Uterus (tissue), 4 donors: ENCODE results near the gene HMMR. TPM values are rescaled to one million over a fixed set of nuclear protein-coding genes. Genes with fewer than 3 reads are reported as not detected.
"Not testable (repeated sequence)": the region's sequence is repeated elsewhere in the genome, so short reads cannot be mapped to it uniquely, and the experiment has no call there.

ENCODE experiments used
- DNase-seq, 2 donors: peaks; one replicate each; pipeline ENCODE4 v3.0.0-alpha.2; 2019 to 2020
- H3K27ac ChIP-seq, 2 donors: fragments of 200-600 bp; sonication (generic); 1 replicate in 1 of 2; 2 replicates in 1 of 2; pipeline ENCODE4 v1.5.1; 2016 to 2018
- H3K27me3 ChIP-seq, 2 donors: fragments of 200-600 bp; sonication (generic); one replicate each; pipeline ENCODE4 v1.5.1; 2018 to 2019; ENCODE audit warnings: control low read depth in 1 of 2
- H3K36me3 ChIP-seq, 2 donors: fragments of 200-600 bp; sonication (generic); one replicate each; pipeline ENCODE4 v1.5.1; 2019; ENCODE audit warnings: control low read depth in 1 of 2
- H3K4me1 ChIP-seq, 2 donors: fragments of 200-600 bp; sonication (generic); one replicate each; pipeline ENCODE4 v1.5.1; 2018 to 2019; ENCODE audit warnings: control low read depth in 1 of 2
- H3K4me3 ChIP-seq, 2 donors: fragments of 200-600 bp; sonication (generic); 1 replicate in 1 of 2; 2 replicates in 1 of 2; pipeline ENCODE4 v1.5.1; 2018 to 2019; ENCODE audit warnings: mild to moderate bottlenecking in 1 of 2
- H3K9me3 ChIP-seq, 2 donors: fragments of 200-600 bp; sonication (generic); one replicate each; pipeline ENCODE4 v1.5.1; 2019; ENCODE audit warnings: control low read depth in 1 of 2
- POLR2A ChIP-seq, 2 donors: fragments of 450-650 bp; IDR thresholded peaks; one replicate each; pipeline ENCODE4 v1.6.1; 2016; ENCODE audit warnings: antibody characterized with exemption in 2 of 2, mild to moderate bottlenecking in 1 of 2, moderate library complexity in 1 of 2
- intact Hi-C: fragments of 100-400 bp; cut with DNase I; formaldehyde crosslinking; loops from one replicate; pipeline ENCODE4 v1.15.1; 2023; ENCODE audit warnings: low total_unique reads
- total RNA-seq, 4 donors: library from RNA; depleted of rRNA in 3 of 4; stranded (reverse); fragments of >200 nt in 3 of 4; gene quantifications; one replicate each; pipeline versions ENCODE4 v1.1.0 to v1.2.4, GENCODE V29; 2014 to 2023
- TF ChIP-seq, protein P1 (sequence below), 4 experiments: fragments of 200-600 bp in 2 of 4; fragments of 450-650 bp in 2 of 4; sonication (generic) in 2 of 4; IDR thresholded peaks; one replicate each; pipeline ENCODE4 v1.5.1; 2016 to 2019; ENCODE audit warnings: antibody characterized with exemption in 4 of 4, mild to moderate bottlenecking in 2 of 4, moderate library complexity in 1 of 4
- donor health status: DM: yes; HTN: yes; CAD: no.

The HMMR gene, protein sequence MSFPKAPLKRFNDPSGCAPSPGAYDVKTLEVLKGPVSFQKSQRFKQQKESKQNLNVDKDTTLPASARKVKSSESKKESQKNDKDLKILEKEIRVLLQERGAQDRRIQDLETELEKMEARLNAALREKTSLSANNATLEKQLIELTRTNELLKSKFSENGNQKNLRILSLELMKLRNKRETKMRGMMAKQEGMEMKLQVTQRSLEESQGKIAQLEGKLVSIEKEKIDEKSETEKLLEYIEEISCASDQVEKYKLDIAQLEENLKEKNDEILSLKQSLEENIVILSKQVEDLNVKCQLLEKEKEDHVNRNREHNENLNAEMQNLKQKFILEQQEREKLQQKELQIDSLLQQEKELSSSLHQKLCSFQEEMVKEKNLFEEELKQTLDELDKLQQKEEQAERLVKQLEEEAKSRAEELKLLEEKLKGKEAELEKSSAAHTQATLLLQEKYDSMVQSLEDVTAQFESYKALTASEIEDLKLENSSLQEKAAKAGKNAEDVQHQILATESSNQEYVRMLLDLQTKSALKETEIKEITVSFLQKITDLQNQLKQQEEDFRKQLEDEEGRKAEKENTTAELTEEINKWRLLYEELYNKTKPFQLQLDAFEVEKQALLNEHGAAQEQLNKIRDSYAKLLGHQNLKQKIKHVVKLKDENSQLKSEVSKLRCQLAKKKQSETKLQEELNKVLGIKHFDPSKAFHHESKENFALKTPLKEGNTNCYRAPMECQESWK
- 10 to 100 TPM in 1 of 4 donors, not detected in 3; 13.8 TPM for total RNA-seq

DNA sequence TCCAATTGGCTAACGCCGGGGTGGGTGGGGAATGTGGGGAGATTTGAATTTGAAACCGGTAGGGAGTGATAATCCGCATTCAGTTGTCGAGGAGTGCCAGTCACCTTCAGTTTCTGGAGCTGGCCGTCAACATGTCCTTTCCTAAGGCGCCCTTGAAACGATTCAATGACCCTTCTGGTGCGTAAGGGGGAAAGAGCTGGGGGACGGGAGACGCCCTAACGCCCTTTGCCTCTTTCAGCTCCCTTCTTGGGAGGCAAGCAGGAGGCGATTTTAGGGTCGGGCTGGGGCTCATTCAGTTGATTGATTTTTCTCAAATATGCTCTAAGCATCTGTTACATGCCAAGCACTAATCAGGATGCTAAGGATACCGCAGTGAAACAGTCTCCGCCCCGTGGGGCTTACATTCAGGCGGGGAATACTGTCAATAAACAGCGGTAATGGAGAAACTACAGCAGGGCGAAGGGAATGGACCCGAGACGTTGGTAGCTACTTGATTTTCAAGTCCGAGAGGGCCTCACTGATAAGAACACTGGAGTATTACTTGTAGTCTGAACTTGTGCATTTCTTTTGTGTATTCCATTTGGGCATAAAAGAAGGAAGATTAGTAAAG is at the start of gene HMMR:
HMMR (plus strand) TSS at position 71 of the 610 bp plus-strand sequence; CDS start at position 132, 61 bp downstream.
- Histone ChIP-seq H3K4me3 (peak within 1 kb of the TSS; percentile 68 to 92), H3K4me1 (peaks cover 7 to 9% of the 10 kb centered on the region in 2 donors), H3K9me3 (no peaks in the 10 kb centered on the region), H3K27ac (peak within 1 kb of the TSS; percentile 97 to 98), H3K27me3 (no peaks in the 10 kb centered on the region), H3K36me3 (no peaks in the 10 kb centered on the region)
- DNase-seq: no peak
- intact Hi-C loops: no loop called here
- no peak for TF ChIP-seq POLR2A (IDR thresholded peaks at IDR 0.05)
- TF ChIP-seq, protein P1, sequence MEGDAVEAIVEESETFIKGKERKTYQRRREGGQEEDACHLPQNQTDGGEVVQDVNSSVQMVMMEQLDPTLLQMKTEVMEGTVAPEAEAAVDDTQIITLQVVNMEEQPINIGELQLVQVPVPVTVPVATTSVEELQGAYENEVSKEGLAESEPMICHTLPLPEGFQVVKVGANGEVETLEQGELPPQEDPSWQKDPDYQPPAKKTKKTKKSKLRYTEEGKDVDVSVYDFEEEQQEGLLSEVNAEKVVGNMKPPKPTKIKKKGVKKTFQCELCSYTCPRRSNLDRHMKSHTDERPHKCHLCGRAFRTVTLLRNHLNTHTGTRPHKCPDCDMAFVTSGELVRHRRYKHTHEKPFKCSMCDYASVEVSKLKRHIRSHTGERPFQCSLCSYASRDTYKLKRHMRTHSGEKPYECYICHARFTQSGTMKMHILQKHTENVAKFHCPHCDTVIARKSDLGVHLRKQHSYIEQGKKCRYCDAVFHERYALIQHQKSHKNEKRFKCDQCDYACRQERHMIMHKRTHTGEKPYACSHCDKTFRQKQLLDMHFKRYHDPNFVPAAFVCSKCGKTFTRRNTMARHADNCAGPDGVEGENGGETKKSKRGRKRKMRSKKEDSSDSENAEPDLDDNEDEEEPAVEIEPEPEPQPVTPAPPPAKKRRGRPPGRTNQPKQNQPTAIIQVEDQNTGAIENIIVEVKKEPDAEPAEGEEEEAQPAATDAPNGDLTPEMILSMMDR (IDR thresholded peaks at IDR 0.05): no peak

DNA sequence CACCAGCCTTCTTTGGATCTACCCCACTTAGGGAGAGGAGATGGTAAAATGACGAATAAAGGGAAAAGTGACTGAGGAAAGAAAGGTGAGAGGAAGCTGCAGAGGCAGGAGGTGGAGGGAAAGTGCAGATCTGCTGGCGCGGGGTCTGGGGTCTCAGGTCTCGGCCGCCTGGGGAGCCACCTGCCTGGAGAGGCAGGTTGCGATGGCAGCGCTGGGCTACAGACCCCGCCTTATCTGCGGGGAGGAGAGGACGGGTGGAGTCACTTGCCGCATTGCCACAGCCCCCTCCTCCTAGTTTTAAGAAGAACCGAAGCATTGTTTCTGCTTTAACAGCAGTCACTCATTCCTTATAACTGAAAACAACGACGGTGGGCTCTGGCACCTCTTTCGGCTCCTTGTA is 44.8 kb upstream of the HMMR start:
- H3K9me3 ChIP-seq, intact Hi-C loops, H3K36me3 ChIP-seq, H3K27ac ChIP-seq, H3K4me3 ChIP-seq, DNase-seq, H3K4me1 ChIP-seq: not testable (repeated sequence)
- H3K27me3 ChIP-seq: peaks cover 0 to 10% of the 10 kb centered on the region in 2 donors

DNA sequence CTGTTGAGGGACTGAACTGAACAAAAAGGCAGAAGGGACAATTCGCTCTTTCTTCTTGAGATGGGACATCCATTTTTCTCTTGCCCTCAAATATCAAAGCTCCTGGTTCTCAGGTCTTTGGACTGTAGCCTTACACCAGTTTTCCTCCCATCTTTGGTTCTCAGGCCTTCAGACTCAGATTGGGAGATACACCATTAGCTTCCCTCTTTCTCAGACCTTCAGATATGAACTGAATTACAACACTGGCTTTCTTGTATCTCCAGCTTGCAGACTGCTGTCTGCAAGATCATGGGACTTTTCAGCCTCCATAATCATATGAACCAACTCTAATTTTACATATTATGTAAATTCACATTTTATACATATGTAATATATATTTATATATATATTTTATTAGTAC is 35.6 kb upstream of the HMMR start:
- no peaks in the 10 kb centered on the region for H3K9me3 ChIP-seq
- H3K4me1 ChIP-seq: no peaks in the 10 kb centered on the region
- no peaks in the 10 kb centered on the region for H3K27me3 ChIP-seq
- DNase-seq: no peak
- intact Hi-C loops: no loop called here
- H3K36me3 ChIP-seq: no peaks in the 10 kb centered on the region
- no peak overlapping the region for H3K4me3 ChIP-seq
- TF ChIP-seq, protein P1 (IDR thresholded peaks at IDR 0.05): no peak
- no peak for TF ChIP-seq POLR2A (IDR thresholded peaks at IDR 0.05)
- no peak overlapping the region for H3K27ac ChIP-seq

DNA sequence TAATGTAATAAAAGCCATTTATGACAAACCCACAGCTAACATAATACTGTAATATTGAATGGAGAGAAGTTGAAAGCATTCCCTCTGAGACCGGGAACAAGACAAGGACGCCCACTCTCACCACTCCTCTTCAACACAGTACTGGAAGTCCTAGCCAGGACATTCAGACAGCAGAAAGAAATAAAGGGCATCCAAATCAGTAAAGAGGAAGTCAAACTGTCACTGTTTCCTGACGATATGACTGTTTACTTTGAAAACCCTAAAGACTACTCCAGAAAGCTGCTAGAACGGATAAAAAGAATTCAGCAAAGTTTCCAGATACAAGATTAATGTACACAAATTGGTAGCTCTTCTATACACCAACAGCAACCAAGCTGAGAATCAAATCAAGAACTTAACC is 34.3 kb upstream of the HMMR start:
- H3K4me3 ChIP-seq, H3K4me1 ChIP-seq, H3K27ac ChIP-seq, H3K36me3 ChIP-seq, H3K27me3 ChIP-seq, intact Hi-C loops, H3K9me3 ChIP-seq, DNase-seq: not testable (repeated sequence)

DNA sequence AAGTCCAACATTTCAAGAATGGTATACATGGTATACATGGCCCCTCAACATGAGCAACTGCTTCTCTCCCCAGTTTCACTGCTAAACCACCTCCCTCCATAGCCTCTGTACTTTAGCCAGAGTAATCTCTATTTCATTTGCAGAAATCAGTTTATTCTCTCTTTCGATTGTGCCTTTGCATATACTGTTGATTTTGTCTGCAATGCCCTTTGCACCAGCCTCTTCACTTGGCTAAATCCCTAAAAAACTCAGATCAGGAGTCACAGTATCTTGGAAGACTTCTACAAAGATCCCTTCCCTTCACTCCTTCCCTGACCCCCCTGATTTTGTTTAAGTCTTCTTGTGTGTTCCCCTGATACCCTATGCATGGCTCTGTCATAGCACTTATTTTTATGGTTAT is 27.9 kb upstream of the HMMR start:
- DNase-seq: no peak
- H3K27me3 ChIP-seq: no peaks in the 10 kb centered on the region
- H3K9me3 ChIP-seq: no peaks in the 10 kb centered on the region
- intact Hi-C loops: no loop called here
- H3K27ac ChIP-seq: no peak overlapping the region
- no peaks in the 10 kb centered on the region for H3K4me1 ChIP-seq
- no peak overlapping the region for H3K4me3 ChIP-seq
- no peaks in the 10 kb centered on the region for H3K36me3 ChIP-seq
- TF ChIP-seq, protein P1 (IDR thresholded peaks at IDR 0.05): no peak
- no peak for TF ChIP-seq POLR2A (IDR thresholded peaks at IDR 0.05)

DNA sequence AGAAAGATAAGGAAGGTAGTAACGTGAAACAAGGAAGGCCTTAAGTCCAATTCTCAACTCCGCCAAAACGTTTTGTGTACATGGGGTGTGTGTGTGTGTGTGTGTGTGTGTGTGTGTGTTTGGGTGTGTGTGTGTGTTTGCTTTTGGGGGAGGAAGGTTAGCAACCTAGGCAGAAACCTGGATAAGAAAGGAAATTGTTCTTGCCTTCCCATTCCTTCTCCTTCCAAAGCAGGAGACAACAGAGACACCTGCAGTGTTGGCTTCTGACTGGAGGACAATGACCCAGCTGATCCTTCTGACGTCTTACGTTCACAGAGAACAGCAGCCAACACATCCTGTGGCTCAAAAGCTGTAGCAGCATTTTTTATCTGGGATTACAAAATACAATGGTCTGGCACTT is 27.2 kb upstream of the HMMR start:
- no peak overlapping the region for H3K4me3 ChIP-seq
- DNase-seq: no peak

More for the DNA sequence above, 27.2 kb upstream of the HMMR start:
- no peak overlapping the region for H3K27ac ChIP-seq
- intact Hi-C loops: no loop called here
- H3K36me3 ChIP-seq: no peaks in the 10 kb centered on the region
- peaks cover 0 to under 1% of the 10 kb centered on the region in 2 donors for H3K4me1 ChIP-seq
- TF ChIP-seq, protein P1 (IDR thresholded peaks at IDR 0.05): no peak
- TF ChIP-seq POLR2A (IDR thresholded peaks at IDR 0.05): no peak
- H3K9me3 ChIP-seq: no peaks in the 10 kb centered on the region
- no peaks in the 10 kb centered on the region for H3K27me3 ChIP-seq
